Measurements from ENCODE around the gene COG3.

GRCh38 chr13:45564133-45564776, 99.5 kb downstream of the COG3 start:
- no peak for TF ChIP-seq CTCF (IDR thresholded peaks at IDR 0.05; ENCODE audit: low read depth, low read length, missing input control)
- TF ChIP-seq, protein P1, sequence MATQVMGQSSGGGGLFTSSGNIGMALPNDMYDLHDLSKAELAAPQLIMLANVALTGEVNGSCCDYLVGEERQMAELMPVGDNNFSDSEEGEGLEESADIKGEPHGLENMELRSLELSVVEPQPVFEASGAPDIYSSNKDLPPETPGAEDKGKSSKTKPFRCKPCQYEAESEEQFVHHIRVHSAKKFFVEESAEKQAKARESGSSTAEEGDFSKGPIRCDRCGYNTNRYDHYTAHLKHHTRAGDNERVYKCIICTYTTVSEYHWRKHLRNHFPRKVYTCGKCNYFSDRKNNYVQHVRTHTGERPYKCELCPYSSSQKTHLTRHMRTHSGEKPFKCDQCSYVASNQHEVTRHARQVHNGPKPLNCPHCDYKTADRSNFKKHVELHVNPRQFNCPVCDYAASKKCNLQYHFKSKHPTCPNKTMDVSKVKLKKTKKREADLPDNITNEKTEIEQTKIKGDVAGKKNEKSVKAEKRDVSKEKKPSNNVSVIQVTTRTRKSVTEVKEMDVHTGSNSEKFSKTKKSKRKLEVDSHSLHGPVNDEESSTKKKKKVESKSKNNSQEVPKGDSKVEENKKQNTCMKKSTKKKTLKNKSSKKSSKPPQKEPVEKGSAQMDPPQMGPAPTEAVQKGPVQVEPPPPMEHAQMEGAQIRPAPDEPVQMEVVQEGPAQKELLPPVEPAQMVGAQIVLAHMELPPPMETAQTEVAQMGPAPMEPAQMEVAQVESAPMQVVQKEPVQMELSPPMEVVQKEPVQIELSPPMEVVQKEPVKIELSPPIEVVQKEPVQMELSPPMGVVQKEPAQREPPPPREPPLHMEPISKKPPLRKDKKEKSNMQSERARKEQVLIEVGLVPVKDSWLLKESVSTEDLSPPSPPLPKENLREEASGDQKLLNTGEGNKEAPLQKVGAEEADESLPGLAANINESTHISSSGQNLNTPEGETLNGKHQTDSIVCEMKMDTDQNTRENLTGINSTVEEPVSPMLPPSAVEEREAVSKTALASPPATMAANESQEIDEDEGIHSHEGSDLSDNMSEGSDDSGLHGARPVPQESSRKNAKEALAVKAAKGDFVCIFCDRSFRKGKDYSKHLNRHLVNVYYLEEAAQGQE (IDR thresholded peaks at IDR 0.05), result no peak
